G401.6 (cell line): ENCODE results near the gene GON4L.
A peak's percentile ranks its signal among the peaks of the same experiment; 100 is the strongest.
"Not testable (repeated sequence)": the region's sequence is repeated elsewhere in the genome, so short reads cannot be mapped to it uniquely, and the experiment has no call there.

ENCODE experiments used
- FAIRE-seq: peaks from 2 replicates; lab custom pipeline; 2012; peaks lifted over from hg19 to GRCh38; lab: Jason Lieb, UNC

Gene GON4L

DNA sequence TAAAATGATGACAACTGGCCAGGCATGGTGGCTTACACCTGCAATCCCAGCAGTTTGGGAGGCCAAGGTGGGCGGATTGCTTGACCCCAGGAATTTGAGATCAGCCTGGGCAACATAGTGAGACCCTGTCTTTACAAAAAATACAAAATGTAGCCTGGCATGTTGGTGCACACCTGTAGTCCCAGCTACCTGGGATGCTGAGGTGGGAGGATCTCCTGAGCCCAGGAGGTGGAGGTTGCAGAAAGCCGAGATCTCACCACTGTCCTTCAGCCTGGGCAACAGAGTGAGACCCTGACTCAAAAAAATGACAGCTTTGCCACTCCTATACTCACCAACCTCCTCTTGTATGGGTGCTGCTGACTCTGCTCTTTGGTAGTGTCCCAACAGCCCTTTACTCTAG is 20.9 kb upstream of the GON4L start:
- FAIRE-seq: no peak

GRCh38 chr1:155873860-155874259 is 16.8 kb upstream of the GON4L start:
- FAIRE-seq: no peak

- FAIRE-seq: no peak
These were observed 15.5 kb upstream of the GON4L start for GRCh38 chr1:155872527-155872926.

- no peak for FAIRE-seq
These were observed 14.4 kb upstream of the GON4L start for GRCh38 chr1:155871390-155871789.

GRCh38 chr1:155867766-155868165 is 10.8 kb upstream of the GON4L start:
- FAIRE-seq: no peak

GRCh38 chr1:155864393-155864792 is 7.4 kb upstream of the GON4L start:
- no peak for FAIRE-seq

- FAIRE-seq: no peak
These were observed 4.9 kb upstream of the GON4L start for GRCh38 chr1:155861896-155862295.

DNA sequence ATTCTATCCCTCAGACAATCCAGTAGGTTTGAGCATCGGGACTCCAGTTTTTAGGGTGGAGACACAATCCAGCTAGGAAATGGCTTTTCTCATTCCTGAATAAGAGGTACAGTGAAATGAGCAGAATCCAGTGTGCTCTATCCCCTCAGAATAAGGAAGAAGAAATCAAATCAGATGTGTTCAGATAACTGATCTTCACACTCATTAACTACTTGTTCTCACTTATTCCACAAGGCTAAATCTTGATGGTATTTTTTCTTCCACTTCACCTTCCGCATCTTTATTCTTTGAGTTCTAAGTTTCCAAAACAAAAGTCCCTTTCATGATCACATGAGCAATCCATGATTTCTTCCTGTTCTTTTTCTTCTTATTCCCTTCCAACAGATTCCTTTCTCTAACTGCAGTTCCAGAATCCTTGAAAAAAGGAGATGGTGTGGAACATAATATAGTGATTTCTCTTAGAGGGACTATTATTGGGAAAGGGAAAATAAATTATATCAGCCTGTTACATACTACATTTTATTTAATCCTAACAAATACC is 4.0 kb upstream of the GON4L start:
- FAIRE-seq: no peak

DNA sequence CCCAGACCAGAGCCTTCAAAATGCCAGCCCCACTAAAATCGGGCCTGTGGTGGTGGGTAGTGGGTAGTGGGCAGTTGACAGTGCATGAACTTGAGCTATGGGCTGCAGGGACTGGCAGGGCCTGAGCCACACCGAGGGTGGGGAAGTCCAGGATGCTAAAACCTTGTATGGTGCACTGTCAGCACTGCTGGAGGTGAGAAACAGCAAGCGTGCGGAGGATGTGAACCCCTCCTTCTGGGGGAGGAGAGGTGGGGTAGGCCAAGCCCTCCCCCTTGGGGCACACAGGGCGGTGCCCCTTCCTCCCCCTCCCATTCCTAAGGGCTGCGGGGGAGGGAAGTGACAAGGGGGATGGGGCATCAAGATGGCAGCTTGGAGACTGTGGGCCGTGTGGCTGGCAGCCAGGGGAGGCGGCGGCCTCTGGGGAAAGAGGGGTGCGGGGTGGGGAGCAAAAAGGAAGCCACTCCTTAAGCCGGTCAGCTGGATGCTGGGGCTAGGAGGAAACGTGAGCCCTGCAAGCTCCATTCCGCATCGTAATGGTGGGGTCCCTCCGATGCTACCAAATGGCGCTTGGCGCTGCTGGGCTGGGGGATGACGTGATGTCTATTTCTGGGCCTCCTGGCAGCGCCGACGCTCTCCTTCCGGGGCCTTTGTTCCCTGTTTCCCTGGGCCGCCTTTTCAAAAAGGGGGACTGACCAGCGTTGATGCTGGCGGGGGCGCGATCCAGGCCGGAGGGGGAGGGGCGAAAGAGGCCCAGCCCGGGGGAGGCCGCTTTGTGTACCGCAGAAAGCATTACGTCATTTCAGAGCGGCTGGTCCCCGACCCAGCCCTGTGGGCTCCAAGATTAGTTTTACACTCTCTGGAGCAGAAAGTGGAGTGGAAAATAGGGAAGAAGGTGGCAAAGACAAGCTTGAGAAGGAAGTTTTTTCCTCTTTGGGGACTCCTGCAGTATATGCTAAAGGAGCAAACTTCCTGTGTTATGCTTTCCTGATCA is 3.2 kb upstream of the GON4L start:
- no peak for FAIRE-seq

DNA sequence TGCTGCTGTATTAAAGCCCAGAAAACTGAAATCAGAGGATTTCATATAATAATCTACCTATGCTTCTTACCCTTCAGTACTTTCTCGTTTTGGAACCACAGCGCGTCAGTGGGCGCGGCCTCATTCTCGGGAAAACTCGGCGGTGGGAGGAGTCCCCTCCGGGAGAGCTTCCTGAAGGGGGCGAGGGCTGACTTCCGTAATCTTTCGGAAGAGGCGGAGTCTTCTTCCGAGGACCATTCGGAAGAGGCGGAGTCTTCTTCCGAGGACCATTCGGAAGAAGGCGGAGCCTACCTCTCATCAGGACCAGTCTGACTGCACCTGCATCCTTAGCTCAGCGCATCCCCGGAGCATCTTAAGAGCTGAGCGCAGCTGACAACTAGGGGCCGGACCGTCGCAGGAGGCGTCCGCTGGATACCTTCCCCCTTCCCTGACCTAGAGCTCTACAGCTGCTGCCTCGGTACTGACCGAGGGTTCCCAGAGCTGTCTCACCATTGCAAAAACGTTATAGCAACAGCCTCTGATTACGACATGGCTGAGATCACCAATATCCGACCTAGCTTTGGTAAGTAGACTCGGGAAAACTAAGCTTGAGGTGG is 2.3 kb upstream of the GON4L start, which contains the start of gene SYT11:
TSS of gene SYT11 (plus strand) at position 334 of the 596 bp plus-strand sequence. CDS start at position 529, 195 bp downstream.
- peak; percentile 98 for FAIRE-seq

GRCh38 chr1:155858800-155859233 is 1.8 kb upstream of the GON4L start:
- no peak for FAIRE-seq

DNA sequence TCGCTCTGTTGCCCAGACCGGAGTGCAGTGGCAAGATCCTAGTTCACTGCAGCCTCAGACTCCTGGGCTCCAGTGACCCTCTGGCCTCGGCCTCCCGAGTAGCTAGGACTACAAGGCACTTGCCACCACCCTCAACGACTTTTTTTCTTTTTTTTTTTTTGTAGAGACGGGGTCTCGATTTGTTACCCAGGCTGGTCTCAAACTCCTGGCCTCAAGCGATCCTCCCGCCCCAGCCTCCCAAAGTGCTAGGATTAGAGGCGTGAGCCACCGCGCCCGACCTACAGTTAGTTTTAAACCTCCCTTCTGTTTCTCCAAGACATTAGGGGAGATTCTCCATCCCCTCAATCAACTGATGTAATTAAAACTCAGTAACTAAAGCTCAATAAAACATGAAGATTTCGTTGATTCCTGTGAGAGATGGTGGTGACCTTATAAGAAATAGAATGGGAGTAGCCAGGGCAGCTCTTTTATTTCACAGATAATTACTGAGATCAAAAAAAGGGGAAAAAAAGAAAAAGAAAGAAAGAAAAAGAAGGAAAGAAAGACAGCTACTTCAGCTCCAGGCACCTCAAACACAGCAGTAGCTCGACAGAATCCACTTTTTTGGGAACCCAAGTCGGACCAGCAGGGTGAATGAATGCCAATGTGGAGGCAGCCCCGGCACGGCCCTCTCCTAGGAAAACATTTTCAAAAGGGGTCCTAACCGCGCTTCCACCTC is 598 bp downstream of the GON4L start:
- FAIRE-seq: no peak

GRCh38 chr1:155850345-155850744 is 6.7 kb downstream of the GON4L start:
- no peak for FAIRE-seq

DNA sequence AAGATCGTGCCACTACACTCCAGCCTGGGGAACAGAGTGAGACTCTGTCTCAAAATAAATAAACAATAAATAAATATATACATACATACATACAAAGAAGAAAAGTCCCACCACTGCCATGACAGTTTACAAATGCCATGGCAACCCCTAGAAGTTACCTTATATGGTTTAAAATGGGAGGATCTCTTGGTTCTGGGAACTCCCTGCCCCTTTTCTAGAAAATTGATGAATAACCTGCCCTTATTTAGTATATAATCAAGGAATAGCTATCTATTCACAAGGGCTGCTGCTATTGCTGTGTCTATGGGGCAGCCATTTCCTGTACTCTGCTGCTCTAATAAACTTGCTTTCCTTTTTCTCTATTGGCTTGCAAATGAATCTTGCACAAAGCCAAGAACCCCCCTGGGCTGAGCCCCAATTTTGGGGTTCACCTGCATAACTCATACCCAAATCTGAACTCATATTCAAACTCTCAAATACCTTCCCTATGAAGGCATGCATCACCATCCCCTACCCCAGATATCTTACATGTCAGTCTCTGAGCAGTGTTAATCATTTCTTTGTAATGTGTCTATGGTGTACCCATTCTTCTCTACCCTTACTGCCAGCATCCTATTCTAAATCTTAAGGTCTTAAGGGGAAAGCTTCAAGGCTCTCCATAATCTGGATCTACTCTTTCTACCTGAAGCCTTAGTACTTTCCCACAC is 9.0 kb downstream of the GON4L start:
- FAIRE-seq: no peak

GRCh38 chr1:155844860-155845421 is 12.1 kb downstream of the GON4L start:
- FAIRE-seq: no peak

GRCh38 chr1:155840386-155840785 is 16.6 kb downstream of the GON4L start:
- FAIRE-seq: no peak

GRCh38 chr1:155835548-155835947 is 21.5 kb downstream of the GON4L start:
- no peak for FAIRE-seq

GRCh38 chr1:155834927-155835399 is 22.1 kb downstream of the GON4L start:
- FAIRE-seq: not testable (repeated sequence)

- no peak for FAIRE-seq
These were observed 22.6 kb downstream of the GON4L start for GRCh38 chr1:155834296-155834926.

DNA sequence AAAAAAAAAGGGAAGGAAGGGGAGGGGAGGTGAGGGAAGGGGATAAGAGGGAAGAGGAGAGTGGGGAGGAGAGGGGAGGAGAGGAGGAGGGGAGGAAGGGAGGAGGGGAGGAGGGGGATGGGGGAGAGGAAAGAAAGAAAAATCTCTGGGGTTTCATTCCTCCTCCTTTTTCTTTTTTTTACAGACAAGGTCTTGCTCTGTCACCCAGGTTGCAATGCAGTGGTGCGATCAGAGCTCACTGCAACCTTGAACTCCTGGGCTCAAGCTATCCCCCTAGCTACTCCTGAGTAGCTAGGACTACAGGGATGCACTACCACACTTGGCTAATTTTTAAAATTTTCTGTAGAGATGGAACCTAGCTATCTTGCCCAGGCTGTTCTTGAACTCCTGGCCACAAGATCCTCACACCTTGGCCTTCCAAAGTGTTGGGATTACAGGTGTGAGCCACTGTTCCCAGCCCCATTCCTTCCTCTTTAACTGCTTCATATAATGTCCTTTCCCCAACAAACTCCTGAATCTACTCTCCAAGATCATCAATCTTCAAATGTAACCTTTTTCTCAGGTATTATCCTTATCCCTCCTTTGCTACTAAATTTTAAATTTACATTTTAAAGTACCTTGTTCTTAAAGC is 23.2 kb downstream of the GON4L start:
- no peak for FAIRE-seq
